NB4 (cell line): ENCODE data around the gene GALNT18.

ENCODE experiments used
- MYC ChIP-seq: IDR thresholded peaks from 2 replicates; pipeline ENCODE4 v1.6.1; 2011; ENCODE audit warnings: low read depth, low read length
- POLR2A ChIP-seq: IDR thresholded peaks from 2 replicates; pipeline ENCODE4 v1.6.1; 2011; ENCODE audit warnings: mild to moderate bottlenecking; ENCODE audit not compliant: insufficient read length; ENCODE audit errors: extremely low read depth
- TF ChIP-seq, protein P1 (sequence below): IDR thresholded peaks from one replicate; pipeline ENCODE4 v1.5.1; 2012; ENCODE audit warnings: low read depth, low read length

GRCh38 chr11:11229647-11230046 lies 392.2 kb downstream of the GALNT18 start:
- TF ChIP-seq POLR2A (no peak), MYC (no peak)
- TF ChIP-seq, protein P1, sequence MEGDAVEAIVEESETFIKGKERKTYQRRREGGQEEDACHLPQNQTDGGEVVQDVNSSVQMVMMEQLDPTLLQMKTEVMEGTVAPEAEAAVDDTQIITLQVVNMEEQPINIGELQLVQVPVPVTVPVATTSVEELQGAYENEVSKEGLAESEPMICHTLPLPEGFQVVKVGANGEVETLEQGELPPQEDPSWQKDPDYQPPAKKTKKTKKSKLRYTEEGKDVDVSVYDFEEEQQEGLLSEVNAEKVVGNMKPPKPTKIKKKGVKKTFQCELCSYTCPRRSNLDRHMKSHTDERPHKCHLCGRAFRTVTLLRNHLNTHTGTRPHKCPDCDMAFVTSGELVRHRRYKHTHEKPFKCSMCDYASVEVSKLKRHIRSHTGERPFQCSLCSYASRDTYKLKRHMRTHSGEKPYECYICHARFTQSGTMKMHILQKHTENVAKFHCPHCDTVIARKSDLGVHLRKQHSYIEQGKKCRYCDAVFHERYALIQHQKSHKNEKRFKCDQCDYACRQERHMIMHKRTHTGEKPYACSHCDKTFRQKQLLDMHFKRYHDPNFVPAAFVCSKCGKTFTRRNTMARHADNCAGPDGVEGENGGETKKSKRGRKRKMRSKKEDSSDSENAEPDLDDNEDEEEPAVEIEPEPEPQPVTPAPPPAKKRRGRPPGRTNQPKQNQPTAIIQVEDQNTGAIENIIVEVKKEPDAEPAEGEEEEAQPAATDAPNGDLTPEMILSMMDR: no peak
